Thyroid gland (tissue), 4 donors: ENCODE results near the gene TRPM7.

Experiments
- CTCF ChIP-seq, 6 experiments: fragments of 200-600 bp in 3 of 6; fragments of 450-650 bp in 3 of 6; sonication (generic) in 3 of 6; IDR thresholded peaks; one replicate each; pipeline ENCODE4 v1.5.1; 2016 to 2019; ENCODE audit warnings: antibody characterized with exemption in 6 of 6, mild to moderate bottlenecking in 2 of 6, inconsistent platforms in 1 of 6, moderate library complexity in 1 of 6
- POLR2A ChIP-seq, 2 donors: fragments of 450-650 bp; IDR thresholded peaks; one replicate each; pipeline ENCODE4 v1.6.1; 2017; ENCODE audit warnings: antibody characterized with exemption in 2 of 2, mild to moderate bottlenecking in 2 of 2, moderate library complexity in 1 of 2

- TF ChIP-seq POLR2A (IDR thresholded peaks at IDR 0.05) (no peak), CTCF (IDR thresholded peaks at IDR 0.05) (no peak)
Measured at GRCh38 chr15:50697109-50697797, 10.7 kb upstream of the TRPM7 start.
